ENCODE data around the gene RPS2. TPM values are rescaled to one million over a fixed set of nuclear protein-coding genes. Genes with fewer than 3 reads are reported as not detected.

The RPS2 gene
- polyA plus RNA-seq, 1 donor, result 3,022 TPM

- no CpG with 5 or more reads among the region's 5 CpGs for WGBS (ENCODE audit: insufficient coverage, low lambda C conversion rate)
- H3K36me3 ChIP-seq (ENCODE audit: control insufficient read depth, insufficient read depth, low read length), result peaks cover 33% of the 10 kb centered on the region
- no peak overlapping the region for H3K27ac ChIP-seq (ENCODE audit: low read length)
- DNase-seq, result peak in 1 of 2 donors; percentile 29
- H3K9me3 ChIP-seq (ENCODE audit: control insufficient read depth, low read depth, low read length), result peaks cover 12% of the 10 kb centered on the region
- no peak overlapping the region for H3K4me3 ChIP-seq (ENCODE audit: low read length)
- peaks cover 45% of the 10 kb centered on the region for H3K27me3 ChIP-seq (ENCODE audit: control insufficient read depth, insufficient read depth, low read length)
- peaks cover 63% of the 10 kb centered on the region for H3K4me1 ChIP-seq (ENCODE audit: control insufficient read depth, insufficient read depth, low read length)
Measured at GRCh38 chr16:1982013-1982433, 17.4 kb upstream of the RPS2 start.

DNA sequence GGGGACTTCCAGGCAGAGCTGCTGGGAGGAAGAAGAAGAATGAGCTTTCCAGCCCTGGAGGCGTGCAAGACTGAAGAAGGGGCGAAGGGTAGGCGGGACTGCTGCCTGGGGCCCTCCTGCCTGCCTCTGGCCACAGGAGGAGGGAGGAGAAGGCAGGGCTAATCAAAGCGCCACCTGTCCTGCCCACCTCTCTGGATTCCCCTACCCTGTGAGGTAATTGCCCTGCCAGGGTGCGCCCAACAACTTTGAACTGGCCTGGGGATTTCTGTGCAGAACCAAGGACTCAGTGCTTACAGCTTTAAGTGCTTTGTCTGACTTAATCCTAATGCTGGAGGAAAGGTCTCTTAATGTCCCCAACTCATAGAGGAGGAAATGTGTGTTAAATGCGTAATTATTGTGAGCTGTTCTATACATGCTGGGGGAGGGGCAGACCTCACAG, 16.8 kb upstream of the RPS2 start, which contains the start of gene NOXO1:
Gene NOXO1, minus strand, starts transcription at position 72 of the 439 bp plus-strand sequence. CDS start 290 bp downstream, outside the sequence.
- H3K4me1 ChIP-seq (ENCODE audit: control insufficient read depth, insufficient read depth, low read length), result peaks cover 63% of the 10 kb centered on the region
- H3K4me3 ChIP-seq (ENCODE audit: low read length), result no peak within 1 kb of the TSS
- H3K27ac ChIP-seq (ENCODE audit: low read length), result no peak within 1 kb of the TSS
- DNase-seq, result peak in 1 of 2 donors; percentile 58
- WGBS (ENCODE audit: insufficient coverage, low lambda C conversion rate), result no CpG with 5 or more reads among the region's 6 CpGs
- H3K36me3 ChIP-seq (ENCODE audit: control insufficient read depth, insufficient read depth, low read length), result peaks cover 33% of the 10 kb centered on the region
- peaks cover 12% of the 10 kb centered on the region for H3K9me3 ChIP-seq (ENCODE audit: control insufficient read depth, low read depth, low read length)
- H3K27me3 ChIP-seq (ENCODE audit: control insufficient read depth, insufficient read depth, low read length), result peaks cover 45% of the 10 kb centered on the region

DNA sequence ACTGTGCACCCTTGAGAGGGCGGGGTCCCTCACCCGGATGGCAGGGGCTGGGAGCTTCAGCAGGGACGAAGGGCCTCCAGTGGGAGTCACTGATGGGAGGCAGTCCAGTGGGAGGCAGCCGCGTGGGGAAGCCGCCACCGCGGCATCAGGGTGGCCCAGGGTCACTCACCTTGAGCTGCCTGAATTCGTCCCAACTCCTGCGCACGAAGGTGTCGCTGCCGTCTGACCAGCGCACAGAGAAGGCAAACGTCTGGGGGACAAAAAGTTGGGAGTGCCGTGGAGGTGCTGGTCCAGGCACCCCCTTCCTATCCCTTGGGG, 16.1 kb upstream of the RPS2 start:
- Histone ChIP-seq H3K9me3 (ENCODE audit: control insufficient read depth, low read depth, low read length) (peaks cover 12% of the 10 kb centered on the region), H3K4me3 (ENCODE audit: low read length) (no peak overlapping the region), H3K27me3 (ENCODE audit: control insufficient read depth, insufficient read depth, low read length) (peaks cover 45% of the 10 kb centered on the region), H3K27ac (ENCODE audit: low read length) (no peak overlapping the region), H3K36me3 (ENCODE audit: control insufficient read depth, insufficient read depth, low read length) (peaks cover 33% of the 10 kb centered on the region), H3K4me1 (ENCODE audit: control insufficient read depth, insufficient read depth, low read length) (peaks cover 56% of the 10 kb centered on the region)
- DNase-seq, result no peak
- no CpG with 5 or more reads among the region's 16 CpGs for WGBS (ENCODE audit: insufficient coverage, low lambda C conversion rate)

- DNase-seq, result peak in 1 of 2 donors; percentile 48
Measured at GRCh38 chr16:1980030-1980769, 15.6 kb upstream of the RPS2 start.

GRCh38 chr16:1979271-1980029, 14.8 kb upstream of the RPS2 start:
- H3K36me3 ChIP-seq (ENCODE audit: control insufficient read depth, insufficient read depth, low read length), result peaks cover 39% of the 10 kb centered on the region
- H3K27ac ChIP-seq (ENCODE audit: low read length), result peak overlapping the region; percentile 4
- H3K9me3 ChIP-seq (ENCODE audit: control insufficient read depth, low read depth, low read length), result peaks cover 12% of the 10 kb centered on the region
- peak; percentile 85 to 91 for DNase-seq
- no CpG with 5 or more reads among the region's 70 CpGs for WGBS (ENCODE audit: insufficient coverage, low lambda C conversion rate)
- H3K4me1 ChIP-seq (ENCODE audit: control insufficient read depth, insufficient read depth, low read length), result peaks cover 46% of the 10 kb centered on the region
- peak overlapping the region; percentile 26 for H3K4me3 ChIP-seq (ENCODE audit: low read length)
- H3K27me3 ChIP-seq (ENCODE audit: control insufficient read depth, insufficient read depth, low read length), result peaks cover 45% of the 10 kb centered on the region

More at GRCh38 chr16:1980030-1980769, 15.6 kb upstream of the RPS2 start:
- no peak overlapping the region for H3K27ac ChIP-seq (ENCODE audit: low read length)
- H3K9me3 ChIP-seq (ENCODE audit: control insufficient read depth, low read depth, low read length), result peaks cover 12% of the 10 kb centered on the region
- H3K4me1 ChIP-seq (ENCODE audit: control insufficient read depth, insufficient read depth, low read length), result peaks cover 50% of the 10 kb centered on the region
- no CpG with 5 or more reads among the region's 53 CpGs for WGBS (ENCODE audit: insufficient coverage, low lambda C conversion rate)
- H3K36me3 ChIP-seq (ENCODE audit: control insufficient read depth, insufficient read depth, low read length), result peaks cover 33% of the 10 kb centered on the region
- H3K4me3 ChIP-seq (ENCODE audit: low read length), result peak overlapping the region; percentile 26
- peaks cover 45% of the 10 kb centered on the region for H3K27me3 ChIP-seq (ENCODE audit: control insufficient read depth, insufficient read depth, low read length)

DNA sequence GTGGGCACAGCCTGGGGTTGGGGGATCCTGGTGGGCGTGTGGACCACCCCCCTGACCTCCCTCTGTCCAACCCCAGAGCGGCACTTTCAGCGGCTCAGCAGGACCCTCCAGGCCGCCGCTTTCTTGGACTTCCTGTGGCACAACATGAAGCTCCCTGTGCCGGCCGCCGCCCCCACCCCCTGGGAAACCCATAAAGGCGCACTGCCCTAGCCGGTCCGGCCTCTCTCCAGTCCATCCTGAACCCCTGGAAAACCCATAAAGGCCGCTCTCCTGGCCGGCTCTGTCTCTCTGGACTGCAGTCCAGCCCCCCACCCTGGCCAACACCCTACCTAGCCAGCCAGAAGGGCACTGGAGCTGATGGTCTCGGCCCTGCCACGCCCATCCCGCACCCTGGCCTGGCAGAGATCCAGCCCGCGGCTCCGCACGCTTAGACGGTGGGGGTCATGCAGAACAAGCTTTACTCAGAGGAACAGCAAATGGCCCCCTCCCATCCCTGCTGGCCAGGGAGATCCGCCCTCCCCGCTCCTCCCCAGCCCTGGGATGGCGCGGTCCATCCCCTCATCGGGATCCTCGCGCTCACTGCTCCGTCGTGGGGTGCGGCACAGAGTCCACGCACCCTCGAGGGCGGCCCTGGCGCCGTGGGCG, 14.0 kb upstream of the RPS2 start:
- Histone ChIP-seq H3K9me3 (ENCODE audit: control insufficient read depth, low read depth, low read length) (peaks cover 12% of the 10 kb centered on the region), H3K4me1 (ENCODE audit: control insufficient read depth, insufficient read depth, low read length) (peaks cover 46% of the 10 kb centered on the region), H3K27me3 (ENCODE audit: control insufficient read depth, insufficient read depth, low read length) (peaks cover 45% of the 10 kb centered on the region), H3K27ac (ENCODE audit: low read length) (no peak overlapping the region), H3K36me3 (ENCODE audit: control insufficient read depth, insufficient read depth, low read length) (peaks cover 43% of the 10 kb centered on the region), H3K4me3 (ENCODE audit: low read length) (peak overlapping the region; percentile 21)
- no CpG with 5 or more reads among the region's 37 CpGs for WGBS (ENCODE audit: insufficient coverage, low lambda C conversion rate)
- no peak for DNase-seq

GRCh38 chr16:1977875-1978268, 13.2 kb upstream of the RPS2 start:
- WGBS (ENCODE audit: insufficient coverage, low lambda C conversion rate), result no CpG with 5 or more reads among the region's 18 CpGs
- Histone ChIP-seq H3K4me1 (ENCODE audit: control insufficient read depth, insufficient read depth, low read length) (peaks cover 46% of the 10 kb centered on the region), H3K9me3 (ENCODE audit: control insufficient read depth, low read depth, low read length) (peaks cover 12% of the 10 kb centered on the region), H3K27me3 (ENCODE audit: control insufficient read depth, insufficient read depth, low read length) (peaks cover 41% of the 10 kb centered on the region), H3K27ac (ENCODE audit: low read length) (no peak overlapping the region), H3K4me3 (ENCODE audit: low read length) (no peak overlapping the region), H3K36me3 (ENCODE audit: control insufficient read depth, insufficient read depth, low read length) (peaks cover 43% of the 10 kb centered on the region)
- DNase-seq, result no peak

DNA sequence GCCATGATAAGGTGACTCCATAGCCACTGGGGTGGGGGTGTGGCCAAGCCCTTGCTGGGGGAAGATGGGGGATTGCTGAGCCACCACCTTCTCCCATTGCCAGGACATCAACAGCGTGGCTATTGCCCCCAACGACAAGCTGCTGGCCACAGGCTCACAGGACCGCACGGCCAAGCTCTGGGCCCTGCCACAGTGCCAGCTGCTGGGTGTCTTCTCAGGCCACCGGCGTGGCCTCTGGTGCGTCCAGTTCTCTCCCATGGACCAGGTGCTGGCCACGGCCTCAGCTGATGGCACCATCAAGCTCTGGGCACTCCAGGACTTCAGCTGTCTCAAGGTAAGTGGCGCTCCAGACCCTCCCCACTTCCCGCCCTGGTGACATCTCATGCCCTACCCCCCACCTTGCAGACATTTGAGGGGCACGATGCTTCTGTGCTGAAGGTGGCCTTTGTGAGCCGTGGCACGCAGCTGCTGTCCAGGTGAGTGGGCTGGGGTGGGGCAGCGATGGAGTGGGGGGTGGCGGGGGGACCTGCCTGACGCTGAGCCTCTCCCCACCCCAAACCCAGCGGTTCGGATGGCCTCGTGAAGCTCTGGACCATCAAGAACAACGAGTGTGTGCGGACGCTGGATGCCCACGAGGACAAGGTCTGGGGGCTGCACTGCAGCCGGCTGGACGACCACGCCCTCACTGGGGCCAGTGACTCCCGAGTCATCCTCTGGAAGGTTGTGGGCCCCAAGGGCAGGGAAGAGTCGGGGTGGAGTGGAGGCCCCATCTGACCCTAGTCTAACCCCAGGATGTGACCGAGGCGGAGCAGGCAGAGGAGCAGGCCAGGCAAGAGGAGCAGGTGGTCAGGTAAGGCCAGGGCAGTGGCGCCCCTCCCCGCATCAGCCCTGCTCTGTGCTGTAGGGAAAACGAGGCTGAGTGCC, 12.6 kb upstream of the RPS2 start:
- WGBS (ENCODE audit: insufficient coverage, low lambda C conversion rate), result no CpG with 5 or more reads among the region's 33 CpGs
- Histone ChIP-seq H3K4me1 (ENCODE audit: control insufficient read depth, insufficient read depth, low read length) (peaks cover 44% of the 10 kb centered on the region), H3K4me3 (ENCODE audit: low read length) (no peak overlapping the region), H3K27ac (ENCODE audit: low read length) (no peak overlapping the region), H3K27me3 (ENCODE audit: control insufficient read depth, insufficient read depth, low read length) (peaks cover 34% of the 10 kb centered on the region), H3K9me3 (ENCODE audit: control insufficient read depth, low read depth, low read length) (peaks cover 12% of the 10 kb centered on the region), H3K36me3 (ENCODE audit: control insufficient read depth, insufficient read depth, low read length) (peaks cover 43% of the 10 kb centered on the region)
- DNase-seq, result no peak

DNA sequence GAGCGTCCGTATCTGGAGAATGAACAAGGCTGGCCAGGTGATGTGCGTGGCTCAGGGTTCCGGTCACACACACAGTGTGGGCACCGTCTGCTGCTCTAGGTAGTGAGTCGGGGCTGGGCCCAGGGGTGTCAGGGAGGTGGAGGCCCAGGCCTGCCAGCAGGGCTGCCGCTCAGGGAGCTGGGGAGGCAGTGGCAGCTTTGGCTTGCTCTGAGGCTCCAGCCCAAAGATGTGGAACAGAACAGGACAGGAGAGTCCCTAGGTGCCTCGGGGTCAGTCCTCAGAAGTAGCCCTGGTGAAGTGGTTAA, 11.5 kb upstream of the RPS2 start:
- DNase-seq, result no peak
- H3K27me3 ChIP-seq (ENCODE audit: control insufficient read depth, insufficient read depth, low read length), result peaks cover 24% of the 10 kb centered on the region
- no CpG with 5 or more reads among the region's 8 CpGs for WGBS (ENCODE audit: insufficient coverage, low lambda C conversion rate)
- H3K36me3 ChIP-seq (ENCODE audit: control insufficient read depth, insufficient read depth, low read length), result peaks cover 43% of the 10 kb centered on the region
- H3K9me3 ChIP-seq (ENCODE audit: control insufficient read depth, low read depth, low read length), result peaks cover 12% of the 10 kb centered on the region
- no peak overlapping the region for H3K4me3 ChIP-seq (ENCODE audit: low read length)
- H3K27ac ChIP-seq (ENCODE audit: low read length), result no peak overlapping the region
- peaks cover 34% of the 10 kb centered on the region for H3K4me1 ChIP-seq (ENCODE audit: control insufficient read depth, insufficient read depth, low read length)
